CD4-positive, alpha-beta T cell (primary cell): ENCODE measurements around the gene CCT3. TPM values are rescaled to one million over a fixed set of nuclear protein-coding genes. Genes with fewer than 3 reads are reported as not detected.

Source experiments
- ATAC-seq: fragments of 200-7000 bp; cut with Tn5 transposase; one replicate; pipeline ENCODE4 v1.10.0; 2022; ENCODE audit warnings: mild to moderate bottlenecking; ENCODE audit not compliant: poor library complexity
- CTCF ChIA-PET: fragments of 350-600 bp; sonication (Branson Sonifier 250); formaldehyde crosslinking; loops from one replicate; lab custom pipeline; 2021; ENCODE audit warnings: antibody characterized with exemption, inconsistent platforms; lab: Charles Lee
- POLR2A ChIA-PET: fragments of 350-600 bp; sonication (Branson Sonifier 250); formaldehyde crosslinking; loops from one replicate; lab custom pipeline; 2021; ENCODE audit warnings: antibody characterized with exemption, inconsistent platforms; lab: Charles Lee
- DNase-seq, 14 experiments: peaks; one replicate each; pipeline ENCODE4 v3.0.0-alpha.2; 2013 to 2020; ENCODE audit warnings: mixed read lengths in 2 of 14
- H3K27ac ChIP-seq, 2 donors: one replicate each; pipeline versions ENCODE4 v1.5.1 to v1.7.0; 2013; ENCODE audit warnings: low read length in 2 of 2, low read depth in 1 of 2, mild to moderate bottlenecking in 1 of 2
- H3K27me3 ChIP-seq, 2 experiments: 1 replicate in 1 of 2; 2 replicates in 1 of 2; pipeline versions ENCODE4 v1.6.1 to v1.7.0; 2013; ENCODE audit warnings: low read length in 2 of 2, control low read depth in 1 of 2, mild to moderate bottlenecking in 1 of 2, moderate library complexity in 1 of 2; ENCODE audit not compliant: insufficient read depth in 2 of 2, control insufficient read depth in 1 of 2
- H3K36me3 ChIP-seq: one replicate; pipeline ENCODE4 v1.6.1; 2013; ENCODE audit warnings: low read length, control low read depth; ENCODE audit not compliant: insufficient read depth
- H3K4me1 ChIP-seq: one replicate; pipeline ENCODE4 v1.6.1; 2013; ENCODE audit warnings: low read length, control low read depth; ENCODE audit not compliant: insufficient read depth
- H3K4me3 ChIP-seq: one replicate; pipeline ENCODE4 v1.5.1; 2013; ENCODE audit warnings: mild to moderate bottlenecking, low read length, moderate library complexity
- H3K9me3 ChIP-seq, 2 experiments: 1 replicate in 1 of 2; 2 replicates in 1 of 2; pipeline versions ENCODE4 v1.6.1 to v1.7.0; 2013; ENCODE audit warnings: low read length in 2 of 2, mild to moderate bottlenecking in 2 of 2, control low read depth in 1 of 2, moderate library complexity in 1 of 2; ENCODE audit not compliant: control insufficient read depth in 1 of 2, insufficient read depth in 1 of 2
- H3K27ac Mint-ChIP-seq: one replicate; pipeline ENCODE4 v1.8.0; 2020; ENCODE audit warnings: mixed read lengths
- H3K27me3 Mint-ChIP-seq: one replicate; pipeline ENCODE4 v1.8.0; 2021; ENCODE audit warnings: mixed read lengths
- H3K36me3 Mint-ChIP-seq: one replicate; pipeline ENCODE4 v1.8.0; 2021; ENCODE audit warnings: low read depth, mixed read lengths
- H3K4me1 Mint-ChIP-seq: one replicate; pipeline ENCODE4 v1.8.0; 2021; ENCODE audit warnings: low read depth, mixed read lengths
- H3K4me3 Mint-ChIP-seq: one replicate; pipeline ENCODE4 v1.8.0; 2020; ENCODE audit warnings: mild to moderate bottlenecking, mixed read lengths
- H3K9me3 Mint-ChIP-seq: one replicate; pipeline ENCODE4 v1.8.0; 2020; ENCODE audit warnings: mixed read lengths
- CTCF ChIP-seq: fragments of 200-600 bp; IDR thresholded peaks from one replicate; pipeline ENCODE4 v1.8.0; 2022; ENCODE audit warnings: antibody characterized with exemption, mild to moderate bottlenecking
- intact Hi-C, 2 experiments: fragments of 100-400 bp; cut with DNase I in 1 of 2; cut with micrococcal nuclease in 1 of 2; formaldehyde crosslinking; loops; one replicate each; pipeline versions ENCODE4 v1.15.1 to v1.9.0; 2023 to 2025; cut with DNase I, micrococcal nuclease
- total RNA-seq, 174 experiments: library from RNA in 2 of 174; stranded (reverse) in 2 of 174; gene quantifications; one replicate each; pipeline ENCODE4 v1.2.3 and lab custom pipeline; 2021 to 2026

CCT3 gene
- total RNA-seq, 2 experiments from 2014 or later, result 49.6 to 50.2 TPM

DNA sequence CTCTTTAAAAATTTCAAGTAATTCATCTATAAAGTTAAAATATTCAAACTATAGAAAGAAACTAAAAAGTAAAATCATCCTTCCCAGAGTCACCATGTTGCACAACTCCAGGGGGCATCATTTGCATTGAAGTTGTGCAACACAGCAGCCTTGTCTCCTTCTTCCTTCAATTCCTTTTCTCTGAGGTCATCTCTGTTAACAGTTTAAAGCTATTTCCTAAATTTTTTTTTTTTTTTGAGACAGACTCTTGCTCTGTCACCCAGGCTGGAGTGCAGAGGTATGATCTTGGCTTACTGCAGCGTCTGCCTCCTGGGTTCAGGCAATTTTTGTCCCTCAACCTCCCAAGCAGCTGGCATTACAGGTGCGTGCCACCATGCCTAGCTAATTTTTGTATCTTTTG lies 38.1 kb upstream of the CCT3 start:
- no peak overlapping the region for H3K27ac Mint-ChIP-seq
- H3K4me1 Mint-ChIP-seq, result no peaks in the 10 kb centered on the region
- CTCF ChIA-PET, result no interaction called here
- TF ChIP-seq CTCF, result no peak
- H3K9me3 ChIP-seq, result no peaks in the 10 kb centered on the region
- intact Hi-C loops, result no loop called here
- DNase-seq, result peak in 1 of 14 experiments; percentile 38
- ATAC-seq, result no peak
- no peak overlapping the region for H3K4me3 Mint-ChIP-seq
- no peaks in the 10 kb centered on the region for H3K36me3 Mint-ChIP-seq
- H3K27me3 Mint-ChIP-seq, result peaks cover 29% of the 10 kb centered on the region
- H3K27ac ChIP-seq, result no peak overlapping the region
- H3K4me3 ChIP-seq, result no peak overlapping the region
- H3K27me3 ChIP-seq, result peaks cover 8 to 13% of the 10 kb centered on the region in 2 experiments
- H3K36me3 ChIP-seq, result no peaks in the 10 kb centered on the region
- H3K9me3 Mint-ChIP-seq, result no peaks in the 10 kb centered on the region
- POLR2A ChIA-PET, result interaction anchor here (0.7 kb wide), 1 partner anchor 10 kb away, joined by 3 read pairs; no protein-coding TSS in a partner anchor
- no peaks in the 10 kb centered on the region for H3K4me1 ChIP-seq

DNA sequence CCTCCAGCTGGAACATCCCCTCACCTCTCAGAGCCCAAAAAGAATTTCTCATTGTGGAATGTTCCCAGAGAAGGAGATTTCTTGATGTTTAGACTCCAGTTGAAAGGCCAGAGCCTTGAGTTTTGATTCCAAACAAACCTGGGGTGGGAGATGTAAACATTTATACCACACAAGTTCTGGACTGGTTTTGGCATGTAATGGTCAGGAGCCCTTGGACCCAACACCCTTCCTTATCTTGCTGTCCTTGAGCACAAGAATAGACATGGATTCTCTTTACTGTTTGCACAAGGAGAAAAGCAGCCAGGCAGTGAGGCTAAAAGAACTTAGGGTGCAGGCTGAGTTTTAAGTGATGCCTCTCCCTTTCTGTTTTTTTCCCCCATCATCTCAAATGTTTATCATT lies 35.5 kb upstream of the CCT3 start:
- no peak overlapping the region for H3K27ac Mint-ChIP-seq
- H3K4me3 ChIP-seq, result no peak overlapping the region
- peaks cover 0 to 4% of the 10 kb centered on the region in 2 experiments for H3K9me3 ChIP-seq
- peaks cover 21 to 27% of the 10 kb centered on the region in 2 experiments for H3K27me3 ChIP-seq
- H3K4me3 Mint-ChIP-seq, result no peak overlapping the region
- H3K36me3 ChIP-seq, result no peaks in the 10 kb centered on the region
- H3K27ac ChIP-seq, result no peak overlapping the region
- ATAC-seq, result no peak
- TF ChIP-seq CTCF, result no peak
- ChIA-PET POLR2A (no interaction called here), CTCF (interaction anchor here (2.0 kb wide), 1 partner anchor 12 kb away, joined by 7 read pairs; no protein-coding TSS in a partner anchor)
- no peaks in the 10 kb centered on the region for H3K9me3 Mint-ChIP-seq
- intact Hi-C loops, result no loop called here
- H3K4me1 Mint-ChIP-seq, result no peaks in the 10 kb centered on the region
- no peaks in the 10 kb centered on the region for H3K36me3 Mint-ChIP-seq
- H3K27me3 Mint-ChIP-seq, result peaks cover 44% of the 10 kb centered on the region
- no peak for DNase-seq
- peaks cover 7% of the 10 kb centered on the region for H3K4me1 ChIP-seq

DNA sequence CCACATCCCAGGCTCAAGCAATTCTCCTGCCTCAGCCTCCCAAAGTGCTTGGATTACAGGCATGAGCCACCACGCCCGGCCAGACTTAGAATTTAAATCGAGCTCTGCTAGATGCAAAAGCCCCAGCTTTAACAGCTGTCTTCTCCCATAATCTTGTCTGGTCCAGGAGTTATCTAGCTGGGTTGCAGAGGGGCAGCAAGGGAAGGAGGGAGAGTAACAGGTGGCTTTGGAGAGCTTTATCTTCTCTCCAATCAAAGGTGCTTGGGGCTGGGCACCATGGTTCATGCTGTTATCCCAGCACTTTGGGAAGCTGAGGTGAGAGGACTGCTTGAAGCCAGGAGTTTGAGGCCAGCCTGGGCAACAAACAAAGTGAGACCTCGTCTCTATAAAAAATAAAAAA lies 34.8 kb upstream of the CCT3 start:
- no peak for ATAC-seq
- H3K9me3 Mint-ChIP-seq, result no peaks in the 10 kb centered on the region
- DNase-seq, result no peak
- H3K27ac Mint-ChIP-seq, result no peak overlapping the region
- TF ChIP-seq CTCF, result no peak
- peaks cover 50% of the 10 kb centered on the region for H3K27me3 Mint-ChIP-seq
- Histone ChIP-seq H3K27ac (no peak overlapping the region), H3K9me3 (peaks cover 0 to 4% of the 10 kb centered on the region in 2 experiments), H3K27me3 (peaks cover 27 to 34% of the 10 kb centered on the region in 2 experiments), H3K36me3 (no peaks in the 10 kb centered on the region), H3K4me3 (no peak overlapping the region), H3K4me1 (peaks cover 7% of the 10 kb centered on the region)
- CTCF ChIA-PET, result interaction anchor here (2.0 kb wide), 1 partner anchor 13 kb away, joined by 7 read pairs; no protein-coding TSS in a partner anchor
- POLR2A ChIA-PET, result no interaction called here
- intact Hi-C loops, result no loop called here
- H3K4me1 Mint-ChIP-seq, result no peaks in the 10 kb centered on the region
- no peaks in the 10 kb centered on the region for H3K36me3 Mint-ChIP-seq
- H3K4me3 Mint-ChIP-seq, result no peak overlapping the region
